Epidermal melanocyte (primary cell): ENCODE measurements around the gene PNMA8B.
"Not testable (repeated sequence)": the region's sequence is repeated elsewhere in the genome, so short reads cannot be mapped to it uniquely, and the experiment has no call there.

Experiments
- DNase-seq: peaks from one replicate; pipeline ENCODE4 v3.0.0; 2011; ENCODE audit warnings: low spot score; ENCODE audit not compliant: insufficient read length

The PNMA8B gene

GRCh38 chr19:46495786-46496099, at the start of gene PNMA8B:
Gene PNMA8B (minus strand): TSS chr19:46495867. CDS start chr19:46495465, 402 bp downstream.
- DNase-seq: peak; percentile 64

- no peak for DNase-seq
Measured at GRCh38 chr19:46544651-46545050, 49.0 kb upstream of the PNMA8B start.

- DNase-seq: peak; percentile 37
Measured at GRCh38 chr19:46542428-46543230, 47.0 kb upstream of the PNMA8B start.

- DNase-seq: no peak
Measured at GRCh38 chr19:46537136-46538097, 41.8 kb upstream of the PNMA8B start.

- DNase-seq: no peak
Measured at GRCh38 chr19:46536391-46536790, 40.7 kb upstream of the PNMA8B start.

- DNase-seq: no peak
Measured at GRCh38 chr19:46533621-46534081, 38.0 kb upstream of the PNMA8B start.

GRCh38 chr19:46533078-46533620, 37.5 kb upstream of the PNMA8B start:
- DNase-seq: no peak

GRCh38 chr19:46530636-46531035, 35.0 kb upstream of the PNMA8B start:
- DNase-seq: no peak

- peak; percentile 64 for DNase-seq
Measured at GRCh38 chr19:46529622-46530451, 34.2 kb upstream of the PNMA8B start.

- DNase-seq: no peak
Measured at GRCh38 chr19:46528601-46529590, 33.2 kb upstream of the PNMA8B start.

- not testable (repeated sequence) for DNase-seq
Measured at GRCh38 chr19:46526801-46527200, 31.1 kb upstream of the PNMA8B start.

GRCh38 chr19:46524308-46524707, 28.6 kb upstream of the PNMA8B start:
- DNase-seq: no peak

GRCh38 chr19:46522988-46523387, 27.3 kb upstream of the PNMA8B start:
- not testable (repeated sequence) for DNase-seq

- DNase-seq: no peak
Measured at GRCh38 chr19:46521241-46521868, 25.7 kb upstream of the PNMA8B start.

- no peak for DNase-seq
Measured at GRCh38 chr19:46520616-46521015, 24.9 kb upstream of the PNMA8B start.

- DNase-seq: no peak
Measured at GRCh38 chr19:46517471-46517870, 21.8 kb upstream of the PNMA8B start.

- peak; percentile 68 for DNase-seq
Measured at GRCh38 chr19:46515879-46516350, 20.2 kb upstream of the PNMA8B start.

- DNase-seq: no peak
Measured at GRCh38 chr19:46515290-46515609, 19.6 kb upstream of the PNMA8B start.

- no peak for DNase-seq
Measured at GRCh38 chr19:46514589-46515289, 19.1 kb upstream of the PNMA8B start.
